Loucy (cell line): Measurements from ENCODE around the gene TCEAL3.
"Not testable (repeated sequence)": the region's sequence is repeated elsewhere in the genome, so short reads cannot be mapped to it uniquely, and the experiment has no call there.

Experiments
- H2AFZ ChIP-seq: fragments of 200-600 bp; sonication (generic); 2 replicates; pipeline ENCODE4 v1.6.0; 2016; ENCODE audit warnings: antibody characterized with exemption, mild to moderate bottlenecking, low read length, moderate library complexity
- H3F3A ChIP-seq: fragments of 200-600 bp; 2 replicates; pipeline ENCODE4 v1.6.0; 2016; ENCODE audit warnings: antibody characterized with exemption, low read depth, mild to moderate bottlenecking
- H3K27me3 ChIP-seq: fragments of 200-600 bp; sonication (generic); 2 replicates; pipeline ENCODE4 v1.6.1; 2014; ENCODE audit warnings: low read length, mild to moderate bottlenecking; ENCODE audit not compliant: insufficient read depth, poor library complexity, severe bottlenecking
- H3K36me3 ChIP-seq: fragments of 200-600 bp; sonication (generic); 2 replicates; pipeline ENCODE4 v1.6.1; 2016; ENCODE audit warnings: low read length; ENCODE audit not compliant: insufficient read depth
- H3K4me1 ChIP-seq: fragments of 200-600 bp; sonication (generic); 2 replicates; pipeline ENCODE4 v1.5.1; 2014; ENCODE audit warnings: low read length, mild to moderate bottlenecking; ENCODE audit not compliant: insufficient read depth, poor library complexity, severe bottlenecking
- H3K4me2 ChIP-seq: fragments of 200-600 bp; sonication (generic); 2 replicates; pipeline ENCODE4 v1.6.0; 2014; ENCODE audit warnings: antibody characterized with exemption, low read length, low read depth, mild to moderate bottlenecking; ENCODE audit not compliant: poor library complexity, severe bottlenecking
- H3K4me3 ChIP-seq: fragments of 200-600 bp; sonication (generic); 2 replicates; pipeline ENCODE4 v1.5.1; 2014; ENCODE audit warnings: low read length, mild to moderate bottlenecking, mixed read lengths; ENCODE audit not compliant: poor library complexity, severe bottlenecking
- H3K79me2 ChIP-seq: fragments of 200-600 bp; sonication (generic); 2 replicates; pipeline ENCODE4 v1.6.1; 2014; ENCODE audit warnings: low read length; ENCODE audit not compliant: insufficient read depth
- H3K9ac ChIP-seq: fragments of 200-600 bp; sonication (generic); 2 replicates; pipeline ENCODE4 v1.6.0; 2014; ENCODE audit warnings: mild to moderate bottlenecking, low read depth, low read length, moderate library complexity; ENCODE audit not compliant: poor library complexity, severe bottlenecking
- H3K9me2 ChIP-seq: fragments of 200-600 bp; sonication (generic); replicated peaks from 2 replicates; pipeline ENCODE4 v1.6.1; 2016; ENCODE audit warnings: low read depth, low read length, mixed read lengths
- H3K9me3 ChIP-seq: fragments of 200-600 bp; sonication (generic); 2 replicates; pipeline ENCODE4 v1.6.1; 2014; ENCODE audit warnings: mild to moderate bottlenecking, antibody characterized with exemption, low read length, low read depth; ENCODE audit not compliant: insufficient read depth
- H4K20me1 ChIP-seq: fragments of 200-600 bp; sonication (generic); 2 replicates; pipeline ENCODE4 v1.6.0; 2014; ENCODE audit warnings: antibody characterized with exemption, low read length, mild to moderate bottlenecking; ENCODE audit not compliant: insufficient read depth, poor library complexity, severe bottlenecking
- CTCF ChIP-seq: fragments of 200-600 bp; sonication (generic); conservative IDR thresholded peaks from 2 replicates; pipeline ENCODE4 v1.5.1; 2014; ENCODE audit warnings: mild to moderate bottlenecking, antibody characterized with exemption, low read length
- EZH2phosphoT487 ChIP-seq: fragments of 200-600 bp; IDR thresholded peaks from 2 replicates; pipeline ENCODE4 v1.6.1; 2018; ENCODE audit warnings: antibody characterized with exemption, mild to moderate bottlenecking, moderate library complexity, borderline replicate concordance

TCEAL3 gene

GRCh38 chrX:103651151-103651773 is 43.5 kb downstream of the TCEAL3 start:
- no peak overlapping the region for H3K4me2 ChIP-seq
- H3K27me3 ChIP-seq: no peaks in the 10 kb centered on the region
- no peaks in the 10 kb centered on the region for H3K79me2 ChIP-seq
- no peak overlapping the region for H3K9ac ChIP-seq
- H4K20me1 ChIP-seq: no peaks in the 10 kb centered on the region
- H3K4me1 ChIP-seq: no peaks in the 10 kb centered on the region
- TF ChIP-seq EZH2phosphoT487 (no peak), CTCF (no peak)
- H3K9me3 ChIP-seq: no peaks in the 10 kb centered on the region
- no peak overlapping the region for H2AFZ ChIP-seq
- no peaks in the 10 kb centered on the region for H3F3A ChIP-seq
- H3K9me2 ChIP-seq: no peaks in the 10 kb centered on the region
- H3K4me3 ChIP-seq: no peak overlapping the region
- H3K36me3 ChIP-seq: no peaks in the 10 kb centered on the region

- H3K27me3 ChIP-seq, H3K9me2 ChIP-seq, H3K4me3 ChIP-seq, H3K79me2 ChIP-seq, H3K4me2 ChIP-seq, H3K4me1 ChIP-seq, H3K36me3 ChIP-seq, H4K20me1 ChIP-seq, H2AFZ ChIP-seq, H3F3A ChIP-seq, H3K9me3 ChIP-seq, H3K9ac ChIP-seq: not testable (repeated sequence)
Observed at GRCh38 chrX:103655230-103656000, 47.7 kb downstream of the TCEAL3 start.

- H4K20me1 ChIP-seq: no peaks in the 10 kb centered on the region
- H3K9me3 ChIP-seq: no peaks in the 10 kb centered on the region
- H3K4me2 ChIP-seq: no peak overlapping the region
- no peaks in the 10 kb centered on the region for H3K79me2 ChIP-seq
- H3K4me1 ChIP-seq: no peaks in the 10 kb centered on the region
- H2AFZ ChIP-seq: no peak overlapping the region
- H3K9me2 ChIP-seq: no peaks in the 10 kb centered on the region
- TF ChIP-seq CTCF (no peak), EZH2phosphoT487 (no peak)
- H3K27me3 ChIP-seq: no peaks in the 10 kb centered on the region
- no peak overlapping the region for H3K9ac ChIP-seq
- no peaks in the 10 kb centered on the region for H3F3A ChIP-seq
- no peaks in the 10 kb centered on the region for H3K36me3 ChIP-seq
- no peak overlapping the region for H3K4me3 ChIP-seq
Observed at GRCh38 chrX:103656617-103657016, 48.9 kb downstream of the TCEAL3 start.

- H3K79me2 ChIP-seq, H3K4me1 ChIP-seq, H3K27me3 ChIP-seq, H3K4me3 ChIP-seq, H3K4me2 ChIP-seq, H3F3A ChIP-seq, H3K9me2 ChIP-seq, H2AFZ ChIP-seq, H3K36me3 ChIP-seq, H3K9ac ChIP-seq, H4K20me1 ChIP-seq, H3K9me3 ChIP-seq: not testable (repeated sequence)
Observed at GRCh38 chrX:103657066-103657465, 49.3 kb downstream of the TCEAL3 start.
